ENCODE data around the gene RBAK. TPM values are rescaled to one million over a fixed set of nuclear protein-coding genes. Genes with fewer than 3 reads are reported as not detected.

RBAK gene
- total RNA-seq, 1 experiment from 2014 or later = 14.5 TPM

DNA sequence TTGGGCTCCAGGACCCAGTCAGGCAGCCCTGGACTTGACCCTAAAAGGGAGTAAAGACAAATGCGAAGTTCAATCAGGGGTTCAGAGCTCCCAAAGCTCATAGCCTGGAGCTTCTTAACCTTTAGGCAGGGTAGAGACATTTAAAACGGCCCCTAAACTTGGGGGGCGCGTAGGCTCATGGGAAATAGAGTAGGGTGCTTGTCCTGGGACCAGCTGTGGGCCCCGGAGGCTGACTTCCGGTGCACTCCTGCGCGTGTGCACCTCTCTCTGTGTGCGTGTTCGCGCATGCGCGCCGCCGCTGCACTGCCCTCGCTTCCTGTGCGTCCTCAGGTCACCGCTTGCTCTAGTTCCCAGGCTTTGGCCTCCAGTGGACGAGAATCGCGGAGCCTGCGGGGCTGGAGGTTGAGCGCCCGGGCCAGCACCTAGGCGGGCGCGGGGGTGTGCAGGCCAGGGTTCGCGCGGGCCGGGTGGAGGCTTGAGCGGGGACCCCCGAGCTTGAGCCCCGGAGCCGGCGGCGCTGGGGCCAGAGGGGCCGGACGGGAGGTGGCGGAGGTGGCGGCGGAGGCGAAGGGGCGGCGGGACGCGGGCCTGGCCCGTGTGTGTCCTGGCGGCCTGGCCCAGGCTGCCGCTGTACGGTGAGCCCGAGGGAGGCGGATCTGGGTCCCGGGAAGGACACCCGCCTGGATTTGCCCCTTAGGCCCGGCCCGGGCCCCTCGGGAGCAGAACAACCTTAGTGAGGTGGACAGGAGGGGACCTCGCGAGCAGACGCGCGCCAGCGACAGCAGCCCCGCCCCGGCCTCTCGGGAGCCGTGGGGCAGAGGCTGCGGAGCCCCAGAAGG, at the start of gene RBAK (continued):
- peak; percentile 58; the same call in 1 of the 2 replicates for TF ChIP-seq TEAD1 (CRISPR knock-in tag; IDR thresholded peaks at IDR 0.05)
- 0 out of 2 replicates have a peak, but pooled peaks have one; percentile 54 for TF ChIP-seq MYBL2 (CRISPR knock-in tag; IDR thresholded peaks at IDR 0.05)
- TF ChIP-seq, protein P1, sequence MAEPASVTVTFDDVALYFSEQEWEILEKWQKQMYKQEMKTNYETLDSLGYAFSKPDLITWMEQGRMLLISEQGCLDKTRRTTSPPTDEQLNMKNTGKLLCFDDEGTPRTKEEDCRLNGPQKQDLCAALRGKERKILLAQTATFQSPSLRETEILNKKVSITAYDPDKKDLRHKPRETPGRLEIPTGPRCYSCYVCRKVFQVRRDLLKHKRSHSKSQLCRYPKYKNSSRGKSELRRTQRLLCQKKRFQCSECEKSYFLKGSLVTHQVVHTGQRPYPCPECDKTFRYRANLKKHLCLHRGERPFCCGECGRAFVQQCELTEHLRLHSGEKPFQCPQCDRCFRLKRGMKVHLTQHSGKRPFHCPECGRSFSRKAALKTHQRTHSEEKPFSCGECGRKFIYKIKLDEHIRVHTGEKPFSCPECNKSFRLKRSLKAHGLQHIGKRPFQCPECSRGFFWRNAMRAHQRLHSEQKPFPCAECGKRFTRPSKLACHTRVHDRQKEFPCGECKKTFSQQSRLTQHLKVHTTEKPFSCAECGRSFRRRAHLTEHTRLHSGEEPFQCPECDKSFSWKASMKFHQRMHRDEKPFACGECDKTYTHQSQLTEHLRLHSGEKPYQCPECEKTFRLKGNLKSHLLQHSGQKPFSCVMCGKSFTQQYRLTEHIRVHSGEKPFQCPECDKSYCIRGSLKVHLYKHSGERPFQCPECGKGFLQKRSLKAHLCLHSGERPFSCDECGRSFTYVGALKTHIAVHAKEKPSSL (CRISPR knock-in tag; conservative IDR thresholded peaks at IDR 0.05) = no peak
- TF ChIP-seq NFYB (CRISPR knock-in tag; conservative IDR thresholded peaks at IDR 0.05; ENCODE audit: low read depth) = no peak
- no peak for TF ChIP-seq NR3C1 (CRISPR knock-in tag; conservative IDR thresholded peaks at IDR 0.05; ENCODE audit: low read depth)

DNA sequence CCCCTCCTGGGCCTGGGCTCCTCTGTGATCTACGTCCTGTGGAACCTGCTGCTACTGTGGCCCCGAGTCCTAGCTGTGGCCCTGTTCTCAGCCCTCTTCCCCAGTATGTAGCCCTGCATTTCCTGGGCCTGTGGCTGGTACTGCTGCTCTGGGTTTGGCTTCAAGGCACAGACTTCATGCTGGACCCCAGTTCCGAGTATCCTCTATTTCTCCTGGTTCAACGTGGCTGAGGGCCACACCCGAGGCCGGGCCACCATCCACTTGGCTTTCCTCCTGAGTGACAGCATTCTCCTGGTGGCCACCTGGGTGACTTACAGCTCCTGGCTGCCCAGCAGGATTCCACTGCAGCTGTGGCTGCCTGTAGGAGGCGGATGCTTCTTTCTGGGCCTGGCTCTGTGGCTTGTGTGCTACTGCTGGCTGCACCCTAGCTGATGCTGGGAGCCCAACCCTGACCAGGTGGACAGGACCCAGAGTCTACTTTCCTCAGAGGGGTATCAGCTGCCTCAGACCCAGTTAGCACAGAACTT, 48.9 kb upstream of the RBAK start:
- no peak for DNase-seq (ENCODE audit: low spot score)
- TF ChIP-seq, protein P2, sequence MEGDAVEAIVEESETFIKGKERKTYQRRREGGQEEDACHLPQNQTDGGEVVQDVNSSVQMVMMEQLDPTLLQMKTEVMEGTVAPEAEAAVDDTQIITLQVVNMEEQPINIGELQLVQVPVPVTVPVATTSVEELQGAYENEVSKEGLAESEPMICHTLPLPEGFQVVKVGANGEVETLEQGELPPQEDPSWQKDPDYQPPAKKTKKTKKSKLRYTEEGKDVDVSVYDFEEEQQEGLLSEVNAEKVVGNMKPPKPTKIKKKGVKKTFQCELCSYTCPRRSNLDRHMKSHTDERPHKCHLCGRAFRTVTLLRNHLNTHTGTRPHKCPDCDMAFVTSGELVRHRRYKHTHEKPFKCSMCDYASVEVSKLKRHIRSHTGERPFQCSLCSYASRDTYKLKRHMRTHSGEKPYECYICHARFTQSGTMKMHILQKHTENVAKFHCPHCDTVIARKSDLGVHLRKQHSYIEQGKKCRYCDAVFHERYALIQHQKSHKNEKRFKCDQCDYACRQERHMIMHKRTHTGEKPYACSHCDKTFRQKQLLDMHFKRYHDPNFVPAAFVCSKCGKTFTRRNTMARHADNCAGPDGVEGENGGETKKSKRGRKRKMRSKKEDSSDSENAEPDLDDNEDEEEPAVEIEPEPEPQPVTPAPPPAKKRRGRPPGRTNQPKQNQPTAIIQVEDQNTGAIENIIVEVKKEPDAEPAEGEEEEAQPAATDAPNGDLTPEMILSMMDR (IDR thresholded peaks at IDR 0.05) = no peak
- TF ChIP-seq, protein P3, sequence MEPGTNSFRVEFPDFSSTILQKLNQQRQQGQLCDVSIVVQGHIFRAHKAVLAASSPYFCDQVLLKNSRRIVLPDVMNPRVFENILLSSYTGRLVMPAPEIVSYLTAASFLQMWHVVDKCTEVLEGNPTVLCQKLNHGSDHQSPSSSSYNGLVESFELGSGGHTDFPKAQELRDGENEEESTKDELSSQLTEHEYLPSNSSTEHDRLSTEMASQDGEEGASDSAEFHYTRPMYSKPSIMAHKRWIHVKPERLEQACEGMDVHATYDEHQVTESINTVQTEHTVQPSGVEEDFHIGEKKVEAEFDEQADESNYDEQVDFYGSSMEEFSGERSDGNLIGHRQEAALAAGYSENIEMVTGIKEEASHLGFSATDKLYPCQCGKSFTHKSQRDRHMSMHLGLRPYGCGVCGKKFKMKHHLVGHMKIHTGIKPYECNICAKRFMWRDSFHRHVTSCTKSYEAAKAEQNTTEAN (CRISPR knock-in tag; IDR thresholded peaks at IDR 0.05) = no peak
- TF ChIP-seq, protein P4, sequence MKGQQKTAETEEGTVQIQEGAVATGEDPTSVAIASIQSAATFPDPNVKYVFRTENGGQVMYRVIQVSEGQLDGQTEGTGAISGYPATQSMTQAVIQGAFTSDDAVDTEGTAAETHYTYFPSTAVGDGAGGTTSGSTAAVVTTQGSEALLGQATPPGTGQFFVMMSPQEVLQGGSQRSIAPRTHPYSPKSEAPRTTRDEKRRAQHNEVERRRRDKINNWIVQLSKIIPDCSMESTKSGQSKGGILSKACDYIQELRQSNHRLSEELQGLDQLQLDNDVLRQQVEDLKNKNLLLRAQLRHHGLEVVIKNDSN (CRISPR knock-in tag; IDR thresholded peaks at IDR 0.05) = no peak
- no peak for TF ChIP-seq ELF4 (CRISPR knock-in tag; IDR thresholded peaks at IDR 0.05; ENCODE audit: low read depth)
- no peak for TF ChIP-seq SP1 (CRISPR knock-in tag; conservative IDR thresholded peaks at IDR 0.05)
- TF ChIP-seq, protein P5, sequence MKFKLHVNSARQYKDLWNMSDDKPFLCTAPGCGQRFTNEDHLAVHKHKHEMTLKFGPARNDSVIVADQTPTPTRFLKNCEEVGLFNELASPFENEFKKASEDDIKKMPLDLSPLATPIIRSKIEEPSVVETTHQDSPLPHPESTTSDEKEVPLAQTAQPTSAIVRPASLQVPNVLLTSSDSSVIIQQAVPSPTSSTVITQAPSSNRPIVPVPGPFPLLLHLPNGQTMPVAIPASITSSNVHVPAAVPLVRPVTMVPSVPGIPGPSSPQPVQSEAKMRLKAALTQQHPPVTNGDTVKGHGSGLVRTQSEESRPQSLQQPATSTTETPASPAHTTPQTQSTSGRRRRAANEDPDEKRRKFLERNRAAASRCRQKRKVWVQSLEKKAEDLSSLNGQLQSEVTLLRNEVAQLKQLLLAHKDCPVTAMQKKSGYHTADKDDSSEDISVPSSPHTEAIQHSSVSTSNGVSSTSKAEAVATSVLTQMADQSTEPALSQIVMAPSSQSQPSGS (CRISPR knock-in tag; IDR thresholded peaks at IDR 0.05; ENCODE audit: borderline replicate concordance, low read depth) = no peak
- TF ChIP-seq, protein P6, sequence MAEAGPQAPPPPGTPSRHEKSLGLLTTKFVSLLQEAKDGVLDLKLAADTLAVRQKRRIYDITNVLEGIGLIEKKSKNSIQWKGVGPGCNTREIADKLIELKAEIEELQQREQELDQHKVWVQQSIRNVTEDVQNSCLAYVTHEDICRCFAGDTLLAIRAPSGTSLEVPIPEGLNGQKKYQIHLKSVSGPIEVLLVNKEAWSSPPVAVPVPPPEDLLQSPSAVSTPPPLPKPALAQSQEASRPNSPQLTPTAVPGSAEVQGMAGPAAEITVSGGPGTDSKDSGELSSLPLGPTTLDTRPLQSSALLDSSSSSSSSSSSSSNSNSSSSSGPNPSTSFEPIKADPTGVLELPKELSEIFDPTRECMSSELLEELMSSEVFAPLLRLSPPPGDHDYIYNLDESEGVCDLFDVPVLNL (CRISPR knock-in tag; IDR thresholded peaks at IDR 0.05; ENCODE audit: borderline replicate concordance, low read depth) = no peak
- TF ChIP-seq GABPB1 (CRISPR knock-in tag; IDR thresholded peaks at IDR 0.05) = no peak
- no peak for TF ChIP-seq NR1H2 (CRISPR knock-in tag; IDR thresholded peaks at IDR 0.05)
- TF ChIP-seq, protein P7, sequence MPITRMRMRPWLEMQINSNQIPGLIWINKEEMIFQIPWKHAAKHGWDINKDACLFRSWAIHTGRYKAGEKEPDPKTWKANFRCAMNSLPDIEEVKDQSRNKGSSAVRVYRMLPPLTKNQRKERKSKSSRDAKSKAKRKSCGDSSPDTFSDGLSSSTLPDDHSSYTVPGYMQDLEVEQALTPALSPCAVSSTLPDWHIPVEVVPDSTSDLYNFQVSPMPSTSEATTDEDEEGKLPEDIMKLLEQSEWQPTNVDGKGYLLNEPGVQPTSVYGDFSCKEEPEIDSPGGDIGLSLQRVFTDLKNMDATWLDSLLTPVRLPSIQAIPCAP (CRISPR knock-in tag; IDR thresholded peaks at IDR 0.05) = no peak
- TF ChIP-seq FOXK1 (CRISPR knock-in tag; IDR thresholded peaks at IDR 0.05) = no peak
- TF ChIP-seq SMAD3 (CRISPR knock-in tag; IDR thresholded peaks at IDR 0.05; ENCODE audit: borderline replicate concordance) = no peak
- TF ChIP-seq, protein P8, sequence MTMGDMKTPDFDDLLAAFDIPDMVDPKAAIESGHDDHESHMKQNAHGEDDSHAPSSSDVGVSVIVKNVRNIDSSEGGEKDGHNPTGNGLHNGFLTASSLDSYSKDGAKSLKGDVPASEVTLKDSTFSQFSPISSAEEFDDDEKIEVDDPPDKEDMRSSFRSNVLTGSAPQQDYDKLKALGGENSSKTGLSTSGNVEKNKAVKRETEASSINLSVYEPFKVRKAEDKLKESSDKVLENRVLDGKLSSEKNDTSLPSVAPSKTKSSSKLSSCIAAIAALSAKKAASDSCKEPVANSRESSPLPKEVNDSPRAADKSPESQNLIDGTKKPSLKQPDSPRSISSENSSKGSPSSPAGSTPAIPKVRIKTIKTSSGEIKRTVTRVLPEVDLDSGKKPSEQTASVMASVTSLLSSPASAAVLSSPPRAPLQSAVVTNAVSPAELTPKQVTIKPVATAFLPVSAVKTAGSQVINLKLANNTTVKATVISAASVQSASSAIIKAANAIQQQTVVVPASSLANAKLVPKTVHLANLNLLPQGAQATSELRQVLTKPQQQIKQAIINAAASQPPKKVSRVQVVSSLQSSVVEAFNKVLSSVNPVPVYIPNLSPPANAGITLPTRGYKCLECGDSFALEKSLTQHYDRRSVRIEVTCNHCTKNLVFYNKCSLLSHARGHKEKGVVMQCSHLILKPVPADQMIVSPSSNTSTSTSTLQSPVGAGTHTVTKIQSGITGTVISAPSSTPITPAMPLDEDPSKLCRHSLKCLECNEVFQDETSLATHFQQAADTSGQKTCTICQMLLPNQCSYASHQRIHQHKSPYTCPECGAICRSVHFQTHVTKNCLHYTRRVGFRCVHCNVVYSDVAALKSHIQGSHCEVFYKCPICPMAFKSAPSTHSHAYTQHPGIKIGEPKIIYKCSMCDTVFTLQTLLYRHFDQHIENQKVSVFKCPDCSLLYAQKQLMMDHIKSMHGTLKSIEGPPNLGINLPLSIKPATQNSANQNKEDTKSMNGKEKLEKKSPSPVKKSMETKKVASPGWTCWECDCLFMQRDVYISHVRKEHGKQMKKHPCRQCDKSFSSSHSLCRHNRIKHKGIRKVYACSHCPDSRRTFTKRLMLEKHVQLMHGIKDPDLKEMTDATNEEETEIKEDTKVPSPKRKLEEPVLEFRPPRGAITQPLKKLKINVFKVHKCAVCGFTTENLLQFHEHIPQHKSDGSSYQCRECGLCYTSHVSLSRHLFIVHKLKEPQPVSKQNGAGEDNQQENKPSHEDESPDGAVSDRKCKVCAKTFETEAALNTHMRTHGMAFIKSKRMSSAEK (CRISPR knock-in tag; IDR thresholded peaks at IDR 0.05; ENCODE audit: borderline replicate concordance) = no peak
- TF ChIP-seq ZNF423 (CRISPR knock-in tag; IDR thresholded peaks at IDR 0.05) = no peak
- no peak for TF ChIP-seq ZNF263 (CRISPR knock-in tag; IDR thresholded peaks at IDR 0.05; ENCODE audit: low read depth)
- no peak for TF ChIP-seq NR2C2 (CRISPR knock-in tag; IDR thresholded peaks at IDR 0.05)

More for the DNA sequence above, 48.9 kb upstream of the RBAK start:
- Mint-ChIP-seq H3K27me3 (ENCODE audit: low read depth) (no peaks in the 10 kb centered on the region), H3K4me3 (no peak overlapping the region), H3K36me3 (peaks cover 23% of the 10 kb centered on the region), H3K27ac (no peak overlapping the region), H3K9me3 (no peaks in the 10 kb centered on the region), H3K4me1 (no peaks in the 10 kb centered on the region)
- ChIA-PET CTCF (interaction anchor here (2.2 kb wide), 1 partner anchor 23 kb away, joined by 5 read pairs; no protein-coding TSS in a partner anchor), POLR2A (no interaction called here)
- no peak; the same call in 1 of the 2 replicates for ATAC-seq
